HG03159 (cell line): ENCODE data around the gene HDAC10.

Experiments used
- ATAC-seq: cut with Tn5 transposase; IDR thresholded peaks from one replicate; pipeline ENCODE4 v1.9.1; 2021; ENCODE audit warnings: mild to moderate bottlenecking, moderate library complexity; ENCODE audit not compliant: unreplicated experiment

Gene HDAC10

DNA sequence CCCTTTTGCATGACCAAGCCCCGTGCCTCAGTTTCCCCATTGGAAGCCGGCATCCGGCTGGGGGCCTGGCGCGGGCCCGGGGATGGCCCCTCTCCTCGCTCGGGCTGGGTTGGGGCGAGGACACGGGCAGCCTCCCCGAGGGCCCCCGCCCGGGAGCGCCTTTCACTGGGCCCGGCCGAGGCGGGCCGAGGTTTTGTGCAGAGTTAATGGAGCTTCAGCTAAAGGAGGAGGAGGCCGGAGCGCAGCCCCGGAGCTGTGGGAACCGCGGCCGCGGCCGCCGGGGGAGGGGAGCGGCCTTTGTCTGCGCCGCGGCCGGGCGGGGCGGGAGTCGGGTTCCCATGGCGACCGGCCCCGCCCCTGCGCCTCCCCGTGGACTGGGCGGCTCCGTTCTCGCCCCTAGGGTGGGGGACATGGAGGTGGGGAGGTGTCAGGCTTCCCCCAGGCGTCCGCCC is 20.5 kb upstream of the HDAC10 start:
- no peak for ATAC-seq

DNA sequence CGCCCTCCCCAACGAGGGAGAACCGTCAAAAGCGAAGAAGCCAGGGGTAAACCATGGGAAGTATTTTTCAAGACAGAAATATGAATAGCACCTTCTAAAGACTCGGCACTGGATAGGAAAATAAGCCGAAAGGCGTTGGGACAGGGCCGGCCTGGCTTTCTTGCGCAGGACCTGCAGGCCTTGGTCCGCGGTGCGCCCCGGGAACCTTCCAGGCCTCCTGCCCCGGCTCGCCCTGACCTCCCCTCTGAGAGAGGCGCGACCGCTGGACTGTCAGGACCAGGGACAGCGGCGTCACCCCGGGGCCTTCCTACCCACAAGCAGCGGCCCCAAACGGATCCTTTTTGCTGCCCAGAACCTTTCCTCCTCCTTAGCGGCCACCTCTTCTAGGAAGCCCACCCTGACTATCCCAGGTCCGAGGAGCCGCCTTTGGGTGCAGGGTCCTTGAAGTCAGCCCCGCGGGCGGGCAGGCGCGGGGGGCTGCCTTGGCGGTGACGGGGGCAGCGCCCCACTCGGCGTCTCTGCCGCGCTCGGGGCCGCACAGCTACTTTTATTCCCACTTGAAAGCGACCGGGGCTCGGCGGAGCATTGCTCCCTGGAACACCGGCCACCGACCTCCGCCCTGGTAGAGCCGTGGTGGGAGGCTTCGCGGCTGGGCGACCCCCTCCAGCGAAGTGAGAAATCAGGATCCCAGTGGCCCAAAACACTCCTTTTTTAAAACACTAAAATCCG is 19.8 kb upstream of the HDAC10 start:
- no peak for ATAC-seq

DNA sequence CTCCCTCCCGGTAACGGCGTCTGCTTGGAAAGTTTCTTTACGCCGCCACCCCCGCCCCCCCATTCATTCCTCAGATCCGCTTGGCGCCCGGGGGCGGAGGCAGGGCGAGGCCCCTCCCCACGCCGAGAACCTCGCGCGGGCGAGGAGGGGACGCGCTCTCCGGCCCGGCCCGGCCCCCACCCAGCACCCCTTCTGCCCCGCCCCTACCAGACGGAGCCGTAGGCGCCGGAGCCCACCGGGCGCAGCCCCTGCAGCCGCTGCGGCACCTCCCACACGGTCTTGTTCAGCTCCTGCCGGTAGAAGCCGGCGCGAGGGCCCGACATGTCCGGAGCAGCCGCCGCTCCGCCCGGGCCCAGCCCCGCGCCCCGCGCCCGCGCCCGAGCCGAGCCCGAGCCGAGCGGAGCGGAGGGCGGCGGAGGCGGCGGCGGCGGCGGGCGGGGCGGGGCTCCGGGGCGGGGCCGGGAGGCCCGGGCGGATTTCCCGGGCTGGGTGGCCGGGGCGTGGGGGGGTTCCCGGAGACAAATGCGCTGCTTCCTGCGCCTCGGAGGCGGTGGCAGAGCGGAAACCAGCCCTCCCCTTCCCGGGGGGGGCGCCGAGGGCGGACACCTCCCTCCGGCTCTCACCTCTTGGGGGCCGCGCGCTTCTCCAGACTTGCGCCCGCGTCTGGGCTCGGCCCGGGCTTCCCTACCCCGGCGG is 19.1 kb upstream of the HDAC10 start, which contains the start of gene MAPK11:
Gene MAPK11, minus strand, starts transcription at position 411 of the 696 bp plus-strand sequence. Its CDS starts 88 bp downstream, at position 323.
- no peak for ATAC-seq

DNA sequence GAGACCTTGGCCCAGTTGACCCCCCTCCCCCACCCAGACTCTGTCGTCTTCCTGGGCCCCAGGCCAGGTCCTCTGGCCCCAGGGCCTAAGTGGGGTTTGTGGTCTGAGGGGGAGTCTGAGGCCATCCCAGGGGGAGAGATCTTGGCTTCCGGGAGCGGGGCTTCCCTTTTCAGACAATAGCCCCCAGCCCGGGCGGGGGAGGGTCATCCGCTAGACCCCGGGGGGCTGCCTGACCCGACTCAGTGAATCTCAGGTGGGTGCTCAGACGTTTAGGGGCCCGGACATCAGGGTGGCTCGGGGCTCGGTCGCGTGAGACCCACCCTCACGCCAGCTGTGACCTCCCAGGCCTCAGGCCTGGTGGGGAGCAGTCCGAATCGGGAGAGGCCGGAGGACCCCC is 18.5 kb upstream of the HDAC10 start:
- ATAC-seq, result no peak

DNA sequence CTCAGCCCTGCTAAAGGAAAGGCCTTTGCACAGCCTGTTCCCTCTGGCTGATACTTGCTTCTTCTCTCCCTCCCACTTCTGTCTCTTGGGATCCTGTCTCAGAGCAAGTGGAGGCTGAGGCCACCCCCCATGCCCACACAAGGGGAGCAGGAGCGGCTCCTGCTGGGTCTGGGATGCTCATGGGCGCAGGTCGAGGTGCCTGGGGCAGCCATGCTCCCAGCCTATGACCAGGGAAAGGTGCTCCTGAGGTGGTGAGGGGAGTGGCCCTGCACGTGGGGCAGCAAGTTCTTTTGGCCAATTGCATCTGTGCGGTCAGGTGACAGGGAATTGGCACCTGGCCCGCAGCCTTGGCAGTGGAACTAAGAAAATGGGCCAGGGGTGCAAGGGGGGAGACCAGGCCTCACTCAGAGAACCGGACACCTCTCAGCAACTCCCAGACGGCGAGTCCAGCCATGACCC is 17.6 kb upstream of the HDAC10 start:
- ATAC-seq, result no peak

DNA sequence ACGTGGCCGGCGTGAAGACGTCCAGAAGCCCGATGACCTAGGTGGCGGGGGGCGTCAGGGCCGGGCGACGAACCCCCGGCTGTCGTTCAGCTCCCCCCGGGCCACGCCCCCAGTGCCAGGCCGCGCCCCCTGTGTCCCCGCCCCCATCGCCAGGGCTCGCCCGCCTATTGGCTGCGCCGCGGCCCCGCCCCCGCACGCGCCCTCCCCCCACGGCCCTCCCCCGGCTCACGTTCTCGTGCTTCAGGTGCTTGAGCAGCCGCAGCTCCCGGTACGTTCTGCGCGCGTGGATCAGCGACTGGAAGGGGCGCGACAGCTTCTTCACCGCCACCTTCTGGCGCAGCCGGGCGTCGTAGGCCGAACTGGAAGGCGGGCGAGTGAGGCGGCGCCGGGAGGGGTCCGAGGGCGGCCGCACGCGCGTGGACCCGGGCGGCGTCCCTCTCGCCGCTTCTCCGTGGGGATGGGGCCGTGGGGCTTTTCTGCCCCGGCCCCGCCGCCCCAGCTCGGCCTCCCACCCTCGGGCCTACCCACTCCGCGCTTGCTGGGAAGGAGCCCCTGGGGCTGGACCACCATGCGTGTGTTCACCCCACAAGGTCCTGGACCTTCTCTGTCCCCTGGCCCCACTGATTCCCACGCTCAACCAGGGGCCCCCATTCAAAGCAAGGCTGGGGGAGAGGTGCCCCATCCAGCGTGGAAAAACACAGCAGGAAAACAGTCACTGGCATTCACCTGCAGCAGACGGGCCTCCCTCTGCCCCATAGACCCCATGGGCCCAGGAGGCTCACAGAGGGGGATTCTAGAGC is 16.7 kb upstream of the HDAC10 start:
- no peak for ATAC-seq

DNA sequence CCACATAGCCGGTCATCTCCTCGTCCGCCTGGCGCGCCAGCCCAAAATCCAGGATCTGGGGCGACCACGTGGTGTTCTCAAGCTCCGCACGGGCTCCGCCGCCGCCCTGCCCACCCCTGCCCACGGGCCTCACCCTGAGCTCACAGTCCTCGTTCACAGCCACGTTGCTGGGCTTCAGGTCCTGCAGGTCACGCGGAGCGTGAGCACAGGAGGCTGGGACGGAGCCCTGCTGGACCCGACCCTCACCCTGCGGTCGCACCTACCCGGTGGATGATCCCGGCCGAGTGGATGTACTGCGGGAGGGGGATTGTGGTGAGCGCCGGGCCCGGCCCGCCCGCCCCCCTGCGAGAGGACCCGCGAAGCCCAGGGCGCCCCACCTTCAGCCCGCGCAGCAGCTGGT is 15.9 kb upstream of the HDAC10 start:
- no peak for ATAC-seq

DNA sequence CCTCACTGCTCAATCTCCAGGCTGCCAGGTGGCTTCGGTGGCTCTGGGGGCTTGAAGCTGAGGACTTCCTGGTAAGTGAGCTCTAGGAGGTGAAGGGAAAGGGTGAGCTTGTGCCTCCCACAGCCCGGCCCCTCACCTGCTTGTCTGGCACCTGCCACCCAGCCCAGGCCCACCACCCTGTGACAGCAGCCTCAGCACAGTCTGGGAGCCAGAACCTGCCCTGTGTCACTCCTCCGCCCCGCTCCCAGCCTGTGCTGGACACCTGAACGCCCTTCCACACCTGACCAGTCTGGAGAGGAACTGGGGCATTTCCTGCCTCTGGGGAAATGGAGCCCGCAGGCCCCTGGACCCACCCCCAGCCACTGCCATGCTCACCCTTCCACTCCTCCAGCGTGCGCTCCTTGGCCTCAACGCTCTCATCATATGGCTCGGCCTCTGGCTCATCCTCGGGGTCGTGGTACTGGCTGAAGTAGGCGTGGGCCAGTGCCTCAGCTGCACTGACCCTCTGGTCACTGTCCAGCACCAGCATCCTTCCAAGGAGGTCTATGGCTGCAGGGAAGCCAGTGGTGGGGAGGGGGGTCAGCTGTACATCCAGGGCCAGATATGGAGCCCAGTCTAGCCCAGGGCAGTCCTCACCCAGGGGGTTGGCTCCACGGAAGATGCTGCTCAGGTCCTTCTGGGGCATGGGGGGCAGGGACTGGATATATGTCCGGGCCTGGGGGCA is 14.0 kb upstream of the HDAC10 start:
- no peak for ATAC-seq

DNA sequence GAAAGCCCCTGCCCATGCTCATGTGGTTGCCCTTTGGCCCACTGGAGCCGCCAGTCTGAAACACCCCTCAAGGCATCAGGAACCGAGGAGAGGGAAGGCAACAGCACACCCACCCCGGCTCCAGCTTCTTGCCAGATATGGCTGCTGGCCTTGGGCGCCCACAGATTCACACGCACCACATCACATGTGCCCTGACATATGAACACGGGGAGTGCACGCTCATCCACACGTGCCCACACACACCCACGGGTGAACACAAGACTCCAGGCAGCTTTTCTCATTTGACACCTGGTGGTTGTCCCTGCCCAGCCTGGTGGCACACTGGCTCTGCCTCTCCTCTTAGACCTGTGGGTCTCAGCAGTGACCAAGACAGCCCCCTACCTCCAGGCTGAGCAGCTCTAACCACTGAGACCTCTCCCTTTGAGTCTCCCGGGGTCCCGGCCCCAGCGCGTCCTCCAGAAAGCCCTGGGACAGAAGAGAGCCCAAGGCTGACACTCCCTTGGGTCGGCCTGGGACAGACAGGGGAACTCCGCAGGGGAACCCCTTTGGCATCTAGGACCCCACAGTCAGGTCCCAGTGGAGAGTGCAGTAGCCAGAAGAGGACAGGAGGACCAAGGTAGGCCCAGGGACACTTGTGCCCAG is 13.2 kb upstream of the HDAC10 start:
- no peak for ATAC-seq

DNA sequence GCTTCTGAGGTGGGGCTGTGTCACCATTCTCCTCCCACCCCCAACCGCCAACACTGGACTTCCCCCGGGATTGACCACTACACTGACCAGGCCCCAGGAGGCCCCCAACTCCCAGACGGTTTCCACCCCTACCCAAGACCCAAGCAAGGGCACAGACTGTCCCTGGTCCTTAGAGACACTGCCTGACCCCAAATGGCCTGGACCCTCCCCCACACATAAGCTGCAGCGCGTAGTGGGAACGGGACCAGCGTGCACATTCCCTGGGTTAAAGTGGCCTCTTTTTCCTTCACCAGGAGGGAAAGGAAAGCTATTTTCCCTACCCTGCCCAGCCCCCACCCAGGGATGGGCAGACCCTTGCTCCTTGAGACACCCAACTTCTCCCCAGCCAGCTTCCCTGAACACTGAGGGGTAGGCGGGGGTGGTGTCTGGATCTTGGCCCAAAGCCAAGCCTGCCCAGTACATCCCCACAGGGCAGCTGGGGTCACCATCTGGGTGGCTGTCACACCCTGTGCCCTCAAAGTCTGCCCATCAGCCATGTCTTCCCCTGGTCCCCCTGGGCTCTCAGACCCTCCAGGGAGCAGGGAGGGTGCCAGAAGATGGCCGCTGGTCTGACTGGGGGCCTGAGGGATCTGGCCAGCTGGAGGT is 12.0 kb upstream of the HDAC10 start:
- no peak for ATAC-seq

DNA sequence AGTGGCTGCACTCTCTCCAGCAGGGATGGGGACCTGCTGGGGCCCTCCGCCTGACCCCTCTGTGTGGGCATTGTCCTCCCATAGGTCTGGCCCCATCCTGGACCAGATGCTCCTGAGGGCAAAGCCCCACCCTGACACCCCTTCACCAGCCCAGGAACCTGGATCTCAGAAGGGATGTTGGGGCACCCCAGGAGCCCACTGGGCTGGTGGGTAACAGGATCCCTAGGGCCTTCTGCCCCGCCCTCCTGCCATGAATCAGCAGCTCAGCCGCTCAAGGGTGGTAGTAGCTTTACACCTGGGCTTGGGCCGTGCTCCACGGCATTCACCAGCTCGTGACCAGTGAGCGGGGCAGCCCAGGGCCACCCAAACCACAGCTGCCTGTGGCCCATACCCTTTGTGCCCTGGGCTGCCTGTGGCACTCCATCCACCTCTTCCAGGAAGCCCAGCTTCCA is 11.4 kb upstream of the HDAC10 start:
- no peak for ATAC-seq

DNA sequence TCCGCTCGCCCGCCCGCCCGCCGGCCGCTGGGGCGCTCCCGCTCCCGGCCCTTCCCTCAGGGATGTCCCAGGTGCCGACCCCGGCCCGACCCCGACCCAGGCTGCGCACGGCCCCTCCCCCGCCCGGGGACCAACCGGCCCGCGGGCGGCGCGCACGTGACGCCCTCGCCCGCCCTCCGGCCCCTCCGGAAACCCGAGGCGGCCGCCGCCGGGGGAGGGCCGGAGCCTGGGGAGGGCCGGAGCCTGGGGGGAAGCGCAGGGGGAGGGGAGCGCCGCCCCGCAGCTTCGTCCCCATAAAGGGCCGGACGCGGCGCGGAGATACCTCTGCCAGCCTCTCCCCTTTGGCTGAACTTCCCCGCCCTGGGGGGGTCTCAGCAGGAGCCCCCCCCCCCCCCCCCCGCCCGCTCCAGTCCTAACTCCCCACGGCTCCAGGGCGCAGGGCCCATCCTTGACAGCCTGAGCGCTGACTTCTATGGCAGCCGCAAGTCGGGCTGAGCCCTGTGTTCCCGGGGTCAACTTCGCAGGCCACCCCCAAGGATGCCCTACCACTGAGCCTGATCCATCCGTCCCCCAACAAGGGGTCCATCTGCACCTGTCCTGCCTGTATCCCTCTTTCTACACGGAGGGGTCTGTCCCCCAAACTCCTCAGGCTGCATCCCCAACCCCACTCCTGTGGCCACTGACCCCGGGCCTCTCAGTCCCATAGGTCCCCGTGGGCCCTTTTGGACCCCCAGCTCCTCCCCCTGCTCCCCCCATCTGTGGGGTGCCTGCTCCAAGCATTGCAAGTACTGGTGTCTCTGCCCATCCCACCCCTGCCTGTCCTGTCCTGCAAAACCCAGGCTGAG is 10.8 kb upstream of the HDAC10 start, which contains the start of gene MAPK12:
Gene MAPK12, minus strand, starts transcription at position 69 of the 845 bp plus-strand sequence. CDS start 174 bp downstream, outside the sequence.
- ATAC-seq, result no peak

DNA sequence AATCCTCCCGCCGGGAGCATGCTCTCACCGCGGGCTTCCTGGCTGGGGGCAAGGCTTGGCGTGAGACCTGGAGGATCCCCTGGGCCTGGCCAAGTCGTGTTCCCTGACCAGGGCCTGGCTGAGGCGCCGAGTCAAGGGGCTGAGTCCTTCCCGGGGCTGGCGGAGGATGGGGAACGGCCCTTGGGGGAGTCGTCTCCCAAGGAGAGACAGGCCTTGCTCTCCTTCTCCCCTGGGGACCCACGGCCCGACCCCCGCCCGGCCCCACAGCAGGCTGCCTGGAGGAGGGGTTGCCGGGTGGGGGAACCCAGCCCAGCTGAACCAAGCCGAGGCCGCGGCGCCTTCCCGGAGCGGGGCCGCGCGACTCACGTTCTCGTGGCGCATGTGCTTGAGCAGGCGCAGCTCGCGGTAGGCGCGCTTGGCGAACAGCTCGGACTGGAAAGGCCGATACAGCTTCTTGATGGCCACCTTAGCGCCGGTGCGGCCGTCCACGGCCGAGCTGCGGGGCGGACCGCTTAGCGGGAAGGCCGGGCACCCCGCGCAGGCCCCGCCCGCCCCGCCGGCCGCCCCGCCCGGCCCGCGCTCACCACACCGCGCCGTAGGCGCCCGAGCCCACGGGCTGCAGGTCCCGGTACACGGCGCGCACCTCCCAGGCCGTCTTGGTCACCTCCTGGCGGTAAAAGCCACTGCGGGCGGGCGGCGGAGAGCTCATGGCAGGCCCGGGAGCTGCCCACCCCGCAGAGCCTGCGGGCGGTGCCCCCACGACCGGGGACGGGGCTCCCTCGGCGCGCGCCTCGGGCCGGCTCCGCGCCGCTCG is 9.9 kb upstream of the HDAC10 start:
- ATAC-seq, result no peak

DNA sequence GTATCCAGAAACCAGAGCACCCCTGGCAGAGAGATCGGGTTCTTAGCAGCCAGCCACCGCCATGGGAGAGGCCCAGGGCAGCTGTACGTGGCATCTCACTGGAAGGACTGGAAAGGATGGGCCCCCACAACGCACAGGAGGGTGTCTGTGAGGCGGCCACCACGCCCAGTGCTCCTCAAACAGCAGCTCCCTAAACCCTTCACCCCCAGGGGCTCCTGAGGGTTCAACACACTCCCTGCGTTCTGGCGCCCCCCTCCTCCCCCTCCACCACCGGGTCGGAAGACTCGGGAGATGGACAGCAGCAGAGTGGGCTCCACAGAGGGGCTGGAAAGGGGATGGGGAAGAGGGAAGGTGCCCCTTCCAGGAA is 9.4 kb upstream of the HDAC10 start:
- ATAC-seq, result no peak

DNA sequence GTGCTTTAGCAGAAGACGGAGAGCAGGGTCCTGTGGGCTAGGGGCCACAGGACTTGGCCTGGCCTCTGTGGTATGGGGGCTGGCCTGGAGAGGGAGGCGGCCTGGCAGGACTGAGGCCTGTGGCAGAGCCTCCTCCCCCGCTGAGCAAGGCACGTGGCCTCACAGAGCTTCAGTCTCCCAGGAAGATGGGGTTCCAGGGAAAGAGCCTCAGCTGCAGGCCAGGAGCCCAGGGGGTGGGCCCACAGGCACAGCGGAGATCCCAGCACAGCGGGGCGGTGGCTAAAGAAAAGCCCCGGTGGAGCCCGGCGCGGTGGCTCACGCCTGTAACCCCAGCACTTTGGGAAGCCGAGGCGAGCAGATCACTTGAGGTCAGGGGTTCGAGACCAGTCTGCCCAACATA is 8.2 kb upstream of the HDAC10 start:
- no peak for ATAC-seq

DNA sequence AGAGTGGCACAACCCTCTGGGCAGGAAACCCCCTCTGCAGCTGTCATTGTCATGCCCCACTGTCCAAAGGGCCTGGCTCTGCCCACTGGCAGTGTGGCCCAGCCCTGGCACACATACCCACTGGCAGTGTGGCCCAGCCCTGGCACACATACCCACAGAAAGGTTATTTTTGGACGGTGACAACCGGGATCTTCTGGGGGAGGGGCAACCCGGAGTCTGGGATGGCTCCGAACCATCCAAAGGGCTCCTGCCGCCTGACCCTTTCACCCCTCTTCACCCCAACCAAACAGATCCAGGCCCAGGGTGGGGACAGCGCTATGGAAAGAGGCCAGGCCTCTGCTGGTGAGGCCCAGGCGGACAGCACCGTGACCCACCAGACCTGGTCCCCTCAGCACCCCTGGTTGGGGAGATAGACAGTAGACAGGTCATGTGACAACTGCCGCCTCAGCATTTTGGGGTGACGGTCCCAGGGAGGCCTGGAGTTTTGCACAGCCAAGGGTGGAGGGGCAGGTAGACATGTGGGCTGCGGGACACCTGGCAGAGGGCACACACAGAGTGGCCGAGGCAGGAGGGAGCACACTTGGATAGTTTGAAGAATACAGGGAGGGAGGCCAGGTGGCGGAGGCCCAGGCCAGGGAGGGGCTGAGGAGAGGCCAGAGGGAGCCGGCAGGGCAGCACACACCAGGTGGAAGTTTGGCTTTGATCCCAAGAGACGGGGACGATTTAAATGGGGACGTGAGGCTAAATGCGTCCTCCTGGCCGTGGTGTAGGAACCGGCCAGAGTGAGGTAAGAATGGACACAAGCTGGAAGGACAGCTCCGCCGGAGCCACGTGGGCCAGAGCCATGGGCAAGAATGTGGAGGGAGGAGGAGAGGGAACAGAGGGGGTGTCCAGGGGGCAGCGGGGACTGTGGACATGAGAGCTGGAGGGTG is 7.6 kb upstream of the HDAC10 start:
- ATAC-seq, result no peak
